ENCODE results near the gene ZNF76. TPM values are rescaled to one million over a fixed set of nuclear protein-coding genes. Genes with fewer than 3 reads are reported as not detected.

ZNF76 gene
- total and polyA plus RNA-seq, 9 of the 15 experiments (the other 6 are each of a cell fraction or from before 2014, with no cell fraction given): 1.2 to 17.8 (median 10.7) TPM

DNA sequence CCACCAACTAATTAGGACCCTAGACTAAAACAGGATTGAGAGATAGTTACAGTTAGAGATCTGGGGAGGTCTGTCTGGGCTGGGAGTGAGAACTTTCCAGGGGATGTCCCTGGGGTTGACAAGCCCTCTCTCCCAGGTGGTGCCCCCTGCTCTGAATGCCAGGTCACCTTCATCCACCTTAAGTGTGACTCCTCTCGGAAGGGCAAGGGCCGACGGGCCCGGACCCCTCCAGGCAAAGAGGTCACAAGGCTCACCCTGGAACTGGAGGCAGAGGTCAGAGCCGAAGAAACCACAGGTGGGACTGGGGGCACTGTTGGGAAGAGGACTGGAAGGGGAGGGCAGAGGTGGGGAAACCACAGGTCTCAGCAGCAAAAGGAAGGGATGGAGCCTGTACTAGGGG, 17.0 kb upstream of the ZNF76 start:
- H3K27ac ChIP-seq (ENCODE audit: extremely low read depth, low read depth, low read length): no peak overlapping the region

DNA sequence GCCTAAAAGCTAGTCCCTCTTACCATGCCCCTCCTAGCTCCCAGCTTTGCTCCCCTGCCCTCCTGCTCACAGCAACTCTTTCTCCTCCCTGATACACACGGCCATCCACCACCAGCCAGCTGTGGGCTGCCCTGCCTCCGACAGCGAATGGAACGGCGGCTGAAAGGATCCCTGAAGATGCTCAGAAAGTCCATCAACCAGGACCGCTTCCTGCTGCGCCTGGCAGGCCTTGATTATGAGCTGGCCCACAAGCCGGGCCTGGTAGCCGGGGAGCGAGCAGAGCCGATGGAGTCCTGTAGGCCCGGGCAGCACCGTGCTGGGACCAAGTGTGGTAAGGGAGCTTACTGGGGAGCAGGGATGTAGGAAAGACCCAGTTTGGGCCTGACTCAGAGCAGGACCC, 16.6 kb upstream of the ZNF76 start:
- no peaks in the 10 kb centered on the region for H3K27me3 ChIP-seq (ENCODE audit: control insufficient read depth in 2 of 2, insufficient read depth in 2 of 2, low read length in 2 of 2)
- no peak overlapping the region for H3K4me3 ChIP-seq
- no peaks in the 10 kb centered on the region; the same call in 2 of the 3 replicates for H3K79me2 ChIP-seq (ENCODE audit: control insufficient read depth, insufficient read depth, low read length)
- no peaks in the 10 kb centered on the region for H3K9me1 ChIP-seq (ENCODE audit: control insufficient read depth, insufficient read depth, low read length)
- BruUV-seq (replicated peaks): no TSS peak
- peaks cover 22% of the 10 kb centered on the region; the same call in 2 of the 3 replicates for H3K36me3 ChIP-seq (ENCODE audit: control insufficient read depth, insufficient read depth, low read length)
- H4K20me1 ChIP-seq (replicated peaks; ENCODE audit: control insufficient read depth, insufficient read depth, low read length): peaks cover 9% of the 10 kb centered on the region
- H3K9ac ChIP-seq (ENCODE audit: insufficient read depth in 1 of 2, low read depth in 2 of 2, low read length in 2 of 2): peak overlapping the region in 1 of 2 experiments; percentile 63; a peak in 2 of 4 replicates
- H3K27ac ChIP-seq (ENCODE audit: extremely low read depth, low read depth, low read length): no peak overlapping the region
- H3K4me2 ChIP-seq (ENCODE audit: insufficient read depth, low read length): no peak overlapping the region
- CTCF ChIA-PET (ENCODE audit: low intra/inter-chr PET ratio): interaction anchor here (0.6 kb wide), 1 partner anchor 997 kb away, joined by 3 read pairs; no protein-coding TSS in a partner anchor
- H2AFZ ChIP-seq (ENCODE audit: low read depth, low read length): no peak overlapping the region
- POLR2A ChIA-PET: interaction anchor here (0.5 to 0.7 kb wide), 2 partner anchors 12 to 22 kb away, joined by 3 read pairs; no protein-coding TSS in a partner anchor
- DNase-seq (ENCODE audit: extremely low read depth in 1 of 4, low spot score in 3 of 4): no peak
- intact Hi-C loops (cut with micrococcal nuclease): no loop called here
- in situ Hi-C loops (cut with MboI): loop anchor here (5.0 kb wide), 1 partner anchor 256 kb away; no protein-coding TSS in a partner anchor
- ATAC-seq: no peak
- H3K4me1 ChIP-seq (replicated peaks in 1 of 2; ENCODE audit: control insufficient read depth in 2 of 2, insufficient read depth in 2 of 2, low read length in 2 of 2): peaks cover 6 to 11% of the 10 kb centered on the region in 2 experiments; a peak in 4 of 5 replicates
- no peaks in the 10 kb centered on the region for H3K9me3 ChIP-seq (replicated peaks; ENCODE audit: control insufficient read depth, insufficient read depth, low read depth, low read length)
- 71% methylated on average over 13 of the region's 13 CpGs for whole genome bisulfite sequencing (ENCODE audit: insufficient coverage, low coverage, missing lambda C conversion rate)
- TF ChIP-seq FOS (IDR thresholded peaks at IDR 0.05; ENCODE audit: extremely low read depth, insufficient read length) (no peak), POLR2G (IDR thresholded peaks at IDR 0.05; ENCODE audit: low read depth, low read length) (peak; percentile 29; the same call in 1 of the 2 replicates)
- no peak for FAIRE-seq

More for the DNA sequence above, 17.0 kb upstream of the ZNF76 start:
- Histone ChIP-seq H3K4me1 (replicated peaks in 1 of 2; ENCODE audit: control insufficient read depth in 2 of 2, insufficient read depth in 2 of 2, low read length in 2 of 2) (peaks cover 2 to 8% of the 10 kb centered on the region in 2 experiments; a peak in 3 of 5 replicates), H3K9ac (ENCODE audit: insufficient read depth in 1 of 2, low read depth in 2 of 2, low read length in 2 of 2) (peak overlapping the region in 1 of 2 experiments; percentile 63; a peak in 1 of 4 replicates), H2AFZ (ENCODE audit: low read depth, low read length) (no peak overlapping the region), H3K36me3 (ENCODE audit: control insufficient read depth, insufficient read depth, low read length) (peaks cover 22% of the 10 kb centered on the region; the same call in 2 of the 3 replicates), H3K9me1 (ENCODE audit: control insufficient read depth, insufficient read depth, low read length) (no peaks in the 10 kb centered on the region), H3K27me3 (ENCODE audit: control insufficient read depth in 2 of 2, insufficient read depth in 2 of 2, low read length in 2 of 2) (no peaks in the 10 kb centered on the region), H3K4me2 (ENCODE audit: insufficient read depth, low read length) (no peak overlapping the region), H4K20me1 (replicated peaks; ENCODE audit: control insufficient read depth, insufficient read depth, low read length) (peaks cover 9% of the 10 kb centered on the region), H3K4me3 (no peak overlapping the region), H3K79me2 (ENCODE audit: control insufficient read depth, insufficient read depth, low read length) (no peaks in the 10 kb centered on the region), H3K9me3 (replicated peaks; ENCODE audit: control insufficient read depth, insufficient read depth, low read depth, low read length) (no peaks in the 10 kb centered on the region)
- DNase-seq (ENCODE audit: extremely low read depth in 1 of 4, low spot score in 3 of 4): no peak
- no TSS peak for BruUV-seq (replicated peaks)
- in situ Hi-C loops (cut with MboI): loop anchor here (5.0 kb wide), 1 partner anchor 255 kb away; no protein-coding TSS in a partner anchor
- POLR2A ChIA-PET: no interaction called here
- 59% methylated on average over 3 of the region's 5 CpGs for WGBS (ENCODE audit: insufficient coverage, low coverage, missing lambda C conversion rate)
- TF ChIP-seq WHSC1 (IDR thresholded peaks at IDR 0.05; ENCODE audit: low read length) (no peak), CHCHD3 (CRISPR knock-in tag; IDR thresholded peaks at IDR 0.05) (no peak), TCF7L2 (IDR thresholded peaks at IDR 0.05; ENCODE audit: low read depth, low read length) (no peak)
- TF ChIP-seq, protein P1, sequence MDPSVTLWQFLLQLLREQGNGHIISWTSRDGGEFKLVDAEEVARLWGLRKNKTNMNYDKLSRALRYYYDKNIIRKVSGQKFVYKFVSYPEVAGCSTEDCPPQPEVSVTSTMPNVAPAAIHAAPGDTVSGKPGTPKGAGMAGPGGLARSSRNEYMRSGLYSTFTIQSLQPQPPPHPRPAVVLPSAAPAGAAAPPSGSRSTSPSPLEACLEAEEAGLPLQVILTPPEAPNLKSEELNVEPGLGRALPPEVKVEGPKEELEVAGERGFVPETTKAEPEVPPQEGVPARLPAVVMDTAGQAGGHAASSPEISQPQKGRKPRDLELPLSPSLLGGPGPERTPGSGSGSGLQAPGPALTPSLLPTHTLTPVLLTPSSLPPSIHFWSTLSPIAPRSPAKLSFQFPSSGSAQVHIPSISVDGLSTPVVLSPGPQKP (CRISPR knock-in tag; IDR thresholded peaks at IDR 0.05): no peak
- intact Hi-C loops (cut with micrococcal nuclease): no loop called here
- CTCF ChIA-PET (ENCODE audit: low intra/inter-chr PET ratio): interaction anchor here (1.2 to 2.3 kb wide), 2 partner anchors 97 to 255 kb away, joined by 4 to 13 read pairs; no protein-coding TSS in a partner anchor
- FAIRE-seq: no peak
- ATAC-seq: no peak

Data from K562 (cell line).